HEK293 (cell line): ENCODE measurements around the gene CEMIP2.

ENCODE experiments used
- CTCF ChIP-seq: fragments of 450-650 bp; formaldehyde crosslinking; IDR thresholded peaks from 2 replicates; pipeline ENCODE4 v1.5.1; 2016; ENCODE audit warnings: missing biosample characterization, missing genetic modification characterization
- GLI2 ChIP-seq: fragments of 450-650 bp; formaldehyde crosslinking; IDR thresholded peaks from 2 replicates; pipeline ENCODE4; 2017; ENCODE audit warnings: missing biosample characterization, missing genetic modification characterization, low read depth, borderline replicate concordance
- HOXD13 ChIP-seq: sonication (generic); formaldehyde crosslinking; IDR thresholded peaks from 2 replicates; pipeline ENCODE4 v1.8.0; 2022; ENCODE audit warnings: missing genetic modification reagents, borderline replicate concordance
- TRIM28 ChIP-seq: IDR thresholded peaks from 2 replicates; pipeline ENCODE4 v1.6.1; 2011; ENCODE audit warnings: low read length, control low read depth, borderline replicate concordance
- ZBTB26 ChIP-seq: fragments of 450-650 bp; formaldehyde crosslinking; optimal IDR thresholded peaks from 2 replicates; pipeline ENCODE3; 2016; ENCODE audit warnings: missing biosample characterization, mild to moderate bottlenecking, missing genetic modification characterization
- ZEB2 ChIP-seq: fragments of 450-650 bp; formaldehyde crosslinking; IDR thresholded peaks from 2 replicates; pipeline ENCODE4 v1.5.1; 2016; ENCODE audit warnings: missing biosample characterization, missing genetic modification characterization
- ZNF23 ChIP-seq: fragments of 450-650 bp; formaldehyde crosslinking; IDR thresholded peaks from 2 replicates; pipeline ENCODE4 v1.5.1; 2016; ENCODE audit warnings: missing biosample characterization, missing genetic modification characterization, borderline replicate concordance
- ZNF692 ChIP-seq: fragments of 450-650 bp; formaldehyde crosslinking; IDR thresholded peaks from 2 replicates; pipeline ENCODE4 v1.5.1; 2016; ENCODE audit warnings: missing biosample characterization, missing genetic modification characterization
- ZNF707 ChIP-seq: fragments of 450-650 bp; formaldehyde crosslinking; IDR thresholded peaks from 2 replicates; pipeline ENCODE4 v1.5.1; 2016; ENCODE audit warnings: missing biosample characterization, missing genetic modification characterization
- ZNF791 ChIP-seq: fragments of 450-650 bp; formaldehyde crosslinking; IDR thresholded peaks from 2 replicates; pipeline ENCODE4 v1.5.1; 2016; ENCODE audit warnings: missing biosample characterization, missing genetic modification characterization

GRCh38 chr9:71781391-71781790 lies 13.1 kb upstream of the CEMIP2 start:
- TF ChIP-seq ZNF707 (tag by site-specific recombination), result no peak
- no peak for TF ChIP-seq ZNF692 (tag by site-specific recombination)
- no peak for TF ChIP-seq ZEB2 (tag by site-specific recombination)
- TF ChIP-seq TRIM28, result no peak
- TF ChIP-seq CTCF (tag by site-specific recombination), result no peak
- TF ChIP-seq ZNF791, result no peak
- no peak for TF ChIP-seq ZNF23
- no peak for TF ChIP-seq HOXD13
- TF ChIP-seq ZBTB26 (tag by site-specific recombination), result no peak
- no peak for TF ChIP-seq GLI2
